Uterus (tissue), 2 donors: Measurements from ENCODE around the gene RPS6KL1.

Source experiments
- CTCF ChIP-seq, 4 experiments: fragments of 200-600 bp in 2 of 4; fragments of 450-650 bp in 2 of 4; sonication (generic) in 2 of 4; IDR thresholded peaks; one replicate each; pipeline ENCODE4 v1.5.1; 2016 to 2019; ENCODE audit warnings: antibody characterized with exemption in 4 of 4, mild to moderate bottlenecking in 2 of 4, moderate library complexity in 1 of 4
- POLR2A ChIP-seq, 2 donors: fragments of 450-650 bp; IDR thresholded peaks; one replicate each; pipeline ENCODE4 v1.6.1; 2016; ENCODE audit warnings: antibody characterized with exemption in 2 of 2, mild to moderate bottlenecking in 1 of 2, moderate library complexity in 1 of 2

- TF ChIP-seq CTCF (IDR thresholded peaks at IDR 0.05) (no peak), POLR2A (IDR thresholded peaks at IDR 0.05) (no peak)
These were observed 29.4 kb downstream of the RPS6KL1 start for GRCh38 chr14:74893614-74894091.
